HepG2 (cell line): ENCODE data around the gene WDR81. TPM values are rescaled to one million over a fixed set of nuclear protein-coding genes. Genes with fewer than 3 reads are reported as not detected.

Source experiments
- BRD4 ChIP-seq: sonication (generic); formaldehyde crosslinking; IDR thresholded peaks from 2 replicates; pipeline ENCODE4 v1.4.0; 2020; ENCODE audit warnings: missing genetic modification reagents
- EEA1 ChIP-seq: sonication (generic); formaldehyde crosslinking; IDR thresholded peaks from 2 replicates; pipeline ENCODE4 v1.5.1; 2020; ENCODE audit warnings: mild to moderate bottlenecking, missing genetic modification reagents, borderline replicate concordance
- MEF2D ChIP-seq: sonication (generic); formaldehyde crosslinking; IDR thresholded peaks from 2 replicates; pipeline ENCODE4 v1.5.1; 2020; ENCODE audit warnings: mild to moderate bottlenecking, missing genetic modification reagents
- NFIC ChIP-seq: IDR thresholded peaks from 2 replicates; pipeline ENCODE4 v1.6.1; 2012; ENCODE audit warnings: mild to moderate bottlenecking, low read length, inconsistent platforms
- NFRKB ChIP-seq: fragments of 450-650 bp; IDR thresholded peaks from 2 replicates; pipeline ENCODE4 v1.6.1; 2017
- NRL ChIP-seq: sonication (generic); formaldehyde crosslinking; IDR thresholded peaks from 2 replicates; pipeline ENCODE4 v1.5.0; 2020; ENCODE audit warnings: missing genetic modification reagents, mild to moderate bottlenecking, moderate library complexity, borderline replicate concordance
- PLRG1 ChIP-seq: fragments of 450-650 bp; conservative IDR thresholded peaks from 2 replicates; pipeline ENCODE4 v1.6.1; 2016
- SPEN ChIP-seq: sonication (generic); formaldehyde crosslinking; IDR thresholded peaks from 2 replicates; pipeline ENCODE4 v1.5.1; 2020; ENCODE audit warnings: low read depth, mild to moderate bottlenecking, missing genetic modification reagents
- ZBTB3 ChIP-seq: sonication (generic); formaldehyde crosslinking; IDR thresholded peaks from 2 replicates; pipeline ENCODE4 v1.4.0; 2020; ENCODE audit warnings: low read depth, mild to moderate bottlenecking, moderate library complexity, missing genetic modification reagents, borderline replicate concordance
- ZMYM4 ChIP-seq: sonication (generic); formaldehyde crosslinking; IDR thresholded peaks from 2 replicates; pipeline ENCODE4 v1.8.1; 2023; ENCODE audit warnings: mild to moderate bottlenecking, missing genetic modification reagents
- ZNF232 ChIP-seq: sonication (generic); formaldehyde crosslinking; IDR thresholded peaks from 2 replicates; pipeline ENCODE4 v1.4.0; 2020; ENCODE audit warnings: missing genetic modification reagents, borderline replicate concordance
- ZNF251 ChIP-seq: sonication (generic); formaldehyde crosslinking; IDR thresholded peaks from 2 replicates; pipeline ENCODE4 v1.9.0; 2021; ENCODE audit warnings: mild to moderate bottlenecking, missing genetic modification reagents
- ZNF260 ChIP-seq: sonication (generic); formaldehyde crosslinking; IDR thresholded peaks from 2 replicates; pipeline ENCODE4 v1.4.0; 2020; ENCODE audit warnings: missing genetic modification reagents, low read depth, mild to moderate bottlenecking, borderline replicate concordance
- ZNF614 ChIP-seq: IDR thresholded peaks from 2 replicates; pipeline ENCODE4 v1.6.1; 2018; ENCODE audit warnings: missing biosample characterization, missing genetic modification reagents, inconsistent platforms, borderline replicate concordance
- ZNF746 ChIP-seq: sonication (generic); formaldehyde crosslinking; IDR thresholded peaks from 2 replicates; pipeline ENCODE4 v1.8.0; 2022; ENCODE audit warnings: mild to moderate bottlenecking, missing genetic modification reagents
- ZNF75D ChIP-seq: sonication (generic); formaldehyde crosslinking; IDR thresholded peaks from 2 replicates; pipeline ENCODE4 v1.8.1; 2023; ENCODE audit warnings: missing genetic modification reagents, mild to moderate bottlenecking, borderline replicate concordance
- polyA plus RNA-seq, 8 experiments: library from polyadenylated mRNA; depleted of rRNA in 3 of 8; stranded (reverse) in 7 of 8; unstranded in 1 of 8; fragments of >200 nt; fragmentation: Illumina TruSeq in 4 of 8; extraction: Trizol in 4 of 8; gene quantifications; 2 replicates each; pipeline versions ENCODE4 v1.2.1 to v1.2.3, GENCODE V29; 2011 to 2016; ENCODE audit warnings: low read depth in 4 of 8, missing spikeins in 1 of 8, mixed read lengths in 1 of 8; ENCODE audit not compliant: insufficient read depth in 1 of 8
- total RNA-seq, 5 experiments: library from RNA; depleted of rRNA; stranded (reverse); fragments of >200 nt; fragmentation: Illumina TruSeq; extraction: Trizol; gene quantifications; 2 replicates each; pipeline ENCODE4 v1.2.3, GENCODE V29; 2016; ENCODE audit warnings: low read depth in 1 of 5
- TF ChIP-seq, protein P1 (sequence below): sonication (generic); formaldehyde crosslinking; IDR thresholded peaks from 2 replicates; pipeline ENCODE4 v1.5.0; 2020; ENCODE audit warnings: mild to moderate bottlenecking, missing genetic modification reagents, borderline replicate concordance
- TF ChIP-seq, protein P2 (sequence below): sonication (generic); formaldehyde crosslinking; IDR thresholded peaks from 2 replicates; pipeline ENCODE4 v1.5.1; 2020; ENCODE audit warnings: missing genetic modification reagents, mild to moderate bottlenecking, borderline replicate concordance
- TF ChIP-seq, protein P3 (sequence below): sonication (generic); formaldehyde crosslinking; IDR thresholded peaks from 2 replicates; pipeline ENCODE4 v1.4.0; 2020; ENCODE audit warnings: missing genetic modification reagents, mild to moderate bottlenecking, borderline replicate concordance
- TF ChIP-seq, protein P4 (sequence below): sonication (generic); formaldehyde crosslinking; conservative IDR thresholded peaks from 2 replicates; pipeline ENCODE4 v1.8.0; 2022; ENCODE audit warnings: mild to moderate bottlenecking, moderate library complexity, missing genetic modification reagents

Gene WDR81
- total and polyA plus RNA-seq, 2 of the 13 experiments (the other 11 are each of a cell fraction or from before 2014, with no cell fraction given), result 9.1 to 16.7 TPM

DNA sequence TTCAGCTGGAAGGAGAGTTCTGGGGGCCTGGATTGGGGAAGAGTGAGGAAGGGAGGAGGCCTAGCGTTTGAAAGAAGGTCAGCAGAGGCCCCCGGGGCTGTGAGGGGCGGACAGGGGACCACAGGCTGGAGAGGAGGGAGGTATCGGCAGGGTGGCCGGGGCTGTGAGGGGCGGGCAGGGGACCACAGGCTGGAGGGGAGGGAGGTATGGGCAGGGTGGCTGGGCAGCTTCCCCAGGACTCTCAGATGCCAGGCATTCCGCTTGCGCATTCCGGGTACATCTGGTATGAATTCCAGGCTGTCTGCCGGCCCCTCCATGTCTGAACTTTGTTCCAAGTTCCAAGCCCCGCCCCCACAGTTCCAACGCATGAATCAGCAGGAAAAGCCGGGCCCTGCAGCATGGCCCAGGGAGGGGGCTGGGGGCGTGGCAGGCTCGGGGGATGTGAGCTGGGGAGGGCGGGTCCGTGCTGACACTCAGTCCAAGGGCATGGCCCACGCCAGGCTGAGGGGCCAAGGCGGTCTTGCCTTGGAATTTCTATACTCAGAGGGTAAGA is 10.0 kb upstream of the WDR81 start (continued):
- TF ChIP-seq ZNF614 (CRISPR knock-in tag) (no peak; the same call in 1 of the 2 replicates), ZNF260 (CRISPR knock-in tag) (no peak), ZNF251 (CRISPR knock-in tag) (no peak), ZNF746 (peak; percentile 28), NRL (CRISPR knock-in tag) (no peak), SPEN (CRISPR knock-in tag) (peak; percentile 71; the same call in 1 of the 2 replicates), EEA1 (CRISPR knock-in tag) (no peak), ZMYM4 (CRISPR knock-in tag) (0 out of 2 replicates have a peak, but pooled peaks have one; percentile 3), NFRKB (no peak), ZBTB3 (no peak), NFIC (no peak), ZNF232 (CRISPR knock-in tag) (no peak), ZNF75D (no peak), BRD4 (CRISPR knock-in tag) (no peak), PLRG1 (no peak), MEF2D (peak; percentile 19; the same call in 1 of the 2 replicates)
- TF ChIP-seq, protein P1, sequence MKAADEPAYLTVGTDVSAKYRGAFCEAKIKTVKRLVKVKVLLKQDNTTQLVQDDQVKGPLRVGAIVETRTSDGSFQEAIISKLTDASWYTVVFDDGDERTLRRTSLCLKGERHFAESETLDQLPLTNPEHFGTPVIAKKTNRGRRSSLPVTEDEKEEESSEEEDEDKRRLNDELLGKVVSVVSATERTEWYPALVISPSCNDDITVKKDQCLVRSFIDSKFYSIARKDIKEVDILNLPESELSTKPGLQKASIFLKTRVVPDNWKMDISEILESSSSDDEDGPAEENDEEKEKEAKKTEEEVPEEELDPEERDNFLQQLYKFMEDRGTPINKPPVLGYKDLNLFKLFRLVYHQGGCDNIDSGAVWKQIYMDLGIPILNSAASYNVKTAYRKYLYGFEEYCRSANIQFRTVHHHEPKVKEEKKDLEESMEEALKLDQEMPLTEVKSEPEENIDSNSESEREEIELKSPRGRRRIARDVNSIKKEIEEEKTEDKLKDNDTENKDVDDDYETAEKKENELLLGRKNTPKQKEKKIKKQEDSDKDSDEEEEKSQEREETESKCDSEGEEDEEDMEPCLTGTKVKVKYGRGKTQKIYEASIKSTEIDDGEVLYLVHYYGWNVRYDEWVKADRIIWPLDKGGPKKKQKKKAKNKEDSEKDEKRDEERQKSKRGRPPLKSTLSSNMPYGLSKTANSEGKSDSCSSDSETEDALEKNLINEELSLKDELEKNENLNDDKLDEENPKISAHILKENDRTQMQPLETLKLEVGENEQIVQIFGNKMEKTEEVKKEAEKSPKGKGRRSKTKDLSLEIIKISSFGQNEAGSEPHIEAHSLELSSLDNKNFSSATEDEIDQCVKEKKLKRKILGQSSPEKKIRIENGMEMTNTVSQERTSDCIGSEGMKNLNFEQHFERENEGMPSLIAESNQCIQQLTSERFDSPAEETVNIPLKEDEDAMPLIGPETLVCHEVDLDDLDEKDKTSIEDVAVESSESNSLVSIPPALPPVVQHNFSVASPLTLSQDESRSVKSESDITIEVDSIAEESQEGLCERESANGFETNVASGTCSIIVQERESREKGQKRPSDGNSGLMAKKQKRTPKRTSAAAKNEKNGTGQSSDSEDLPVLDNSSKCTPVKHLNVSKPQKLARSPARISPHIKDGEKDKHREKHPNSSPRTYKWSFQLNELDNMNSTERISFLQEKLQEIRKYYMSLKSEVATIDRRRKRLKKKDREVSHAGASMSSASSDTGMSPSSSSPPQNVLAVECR (CRISPR knock-in tag), result peak; percentile 89
- TF ChIP-seq, protein P2, sequence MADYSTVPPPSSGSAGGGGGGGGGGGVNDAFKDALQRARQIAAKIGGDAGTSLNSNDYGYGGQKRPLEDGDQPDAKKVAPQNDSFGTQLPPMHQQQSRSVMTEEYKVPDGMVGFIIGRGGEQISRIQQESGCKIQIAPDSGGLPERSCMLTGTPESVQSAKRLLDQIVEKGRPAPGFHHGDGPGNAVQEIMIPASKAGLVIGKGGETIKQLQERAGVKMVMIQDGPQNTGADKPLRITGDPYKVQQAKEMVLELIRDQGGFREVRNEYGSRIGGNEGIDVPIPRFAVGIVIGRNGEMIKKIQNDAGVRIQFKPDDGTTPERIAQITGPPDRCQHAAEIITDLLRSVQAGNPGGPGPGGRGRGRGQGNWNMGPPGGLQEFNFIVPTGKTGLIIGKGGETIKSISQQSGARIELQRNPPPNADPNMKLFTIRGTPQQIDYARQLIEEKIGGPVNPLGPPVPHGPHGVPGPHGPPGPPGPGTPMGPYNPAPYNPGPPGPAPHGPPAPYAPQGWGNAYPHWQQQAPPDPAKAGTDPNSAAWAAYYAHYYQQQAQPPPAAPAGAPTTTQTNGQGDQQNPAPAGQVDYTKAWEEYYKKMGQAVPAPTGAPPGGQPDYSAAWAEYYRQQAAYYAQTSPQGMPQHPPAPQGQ (CRISPR knock-in tag), result no peak
- TF ChIP-seq, protein P3, sequence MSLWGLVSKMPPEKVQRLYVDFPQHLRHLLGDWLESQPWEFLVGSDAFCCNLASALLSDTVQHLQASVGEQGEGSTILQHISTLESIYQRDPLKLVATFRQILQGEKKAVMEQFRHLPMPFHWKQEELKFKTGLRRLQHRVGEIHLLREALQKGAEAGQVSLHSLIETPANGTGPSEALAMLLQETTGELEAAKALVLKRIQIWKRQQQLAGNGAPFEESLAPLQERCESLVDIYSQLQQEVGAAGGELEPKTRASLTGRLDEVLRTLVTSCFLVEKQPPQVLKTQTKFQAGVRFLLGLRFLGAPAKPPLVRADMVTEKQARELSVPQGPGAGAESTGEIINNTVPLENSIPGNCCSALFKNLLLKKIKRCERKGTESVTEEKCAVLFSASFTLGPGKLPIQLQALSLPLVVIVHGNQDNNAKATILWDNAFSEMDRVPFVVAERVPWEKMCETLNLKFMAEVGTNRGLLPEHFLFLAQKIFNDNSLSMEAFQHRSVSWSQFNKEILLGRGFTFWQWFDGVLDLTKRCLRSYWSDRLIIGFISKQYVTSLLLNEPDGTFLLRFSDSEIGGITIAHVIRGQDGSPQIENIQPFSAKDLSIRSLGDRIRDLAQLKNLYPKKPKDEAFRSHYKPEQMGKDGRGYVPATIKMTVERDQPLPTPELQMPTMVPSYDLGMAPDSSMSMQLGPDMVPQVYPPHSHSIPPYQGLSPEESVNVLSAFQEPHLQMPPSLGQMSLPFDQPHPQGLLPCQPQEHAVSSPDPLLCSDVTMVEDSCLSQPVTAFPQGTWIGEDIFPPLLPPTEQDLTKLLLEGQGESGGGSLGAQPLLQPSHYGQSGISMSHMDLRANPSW (CRISPR knock-in tag), result no peak
- TF ChIP-seq, protein P4, sequence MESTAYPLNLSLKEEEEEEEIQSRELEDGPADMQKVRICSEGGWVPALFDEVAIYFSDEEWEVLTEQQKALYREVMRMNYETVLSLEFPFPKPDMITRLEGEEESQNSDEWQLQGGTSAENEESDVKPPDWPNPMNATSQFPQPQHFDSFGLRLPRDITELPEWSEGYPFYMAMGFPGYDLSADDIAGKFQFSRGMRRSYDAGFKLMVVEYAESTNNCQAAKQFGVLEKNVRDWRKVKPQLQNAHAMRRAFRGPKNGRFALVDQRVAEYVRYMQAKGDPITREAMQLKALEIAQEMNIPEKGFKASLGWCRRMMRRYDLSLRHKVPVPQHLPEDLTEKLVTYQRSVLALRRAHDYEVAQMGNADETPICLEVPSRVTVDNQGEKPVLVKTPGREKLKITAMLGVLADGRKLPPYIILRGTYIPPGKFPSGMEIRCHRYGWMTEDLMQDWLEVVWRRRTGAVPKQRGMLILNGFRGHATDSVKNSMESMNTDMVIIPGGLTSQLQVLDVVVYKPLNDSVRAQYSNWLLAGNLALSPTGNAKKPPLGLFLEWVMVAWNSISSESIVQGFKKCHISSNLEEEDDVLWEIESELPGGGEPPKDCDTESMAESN (CRISPR knock-in tag), result no peak
